Mucosa of rectum (tissue), 2 donors: ENCODE data around the gene CBX4.
A peak's percentile ranks its signal among the peaks of the same experiment; 100 is the strongest.

ENCODE experiments used
- H3K27ac ChIP-seq, 2 donors: one replicate each; pipeline ENCODE4 v1.7.0; 2013; ENCODE audit warnings: inconsistent platforms in 2 of 2, low read depth in 2 of 2, low read length in 2 of 2
- H3K27me3 ChIP-seq, 2 donors: one replicate each; pipeline ENCODE4 v1.7.0; 2013; ENCODE audit warnings: low read length in 2 of 2; ENCODE audit not compliant: control insufficient read depth in 2 of 2, insufficient read depth in 2 of 2
- H3K36me3 ChIP-seq, 2 donors: one replicate each; pipeline ENCODE4 v1.7.0; 2013; ENCODE audit warnings: low read length in 2 of 2; ENCODE audit not compliant: control insufficient read depth in 2 of 2, insufficient read depth in 2 of 2
- H3K4me1 ChIP-seq, 2 donors: one replicate each; pipeline ENCODE4 v1.7.0; 2013; ENCODE audit warnings: low read length in 2 of 2, mild to moderate bottlenecking in 1 of 2; ENCODE audit not compliant: control insufficient read depth in 2 of 2, insufficient read depth in 2 of 2
- H3K4me3 ChIP-seq, 2 donors: one replicate each; pipeline ENCODE4 v1.7.0; 2013; ENCODE audit warnings: low read length in 2 of 2
- H3K9ac ChIP-seq, 2 donors: one replicate each; pipeline ENCODE4 v1.7.0; 2013; ENCODE audit warnings: low read length in 2 of 2, low read depth in 1 of 2, mild to moderate bottlenecking in 1 of 2
- H3K9me3 ChIP-seq, 2 donors: one replicate each; pipeline ENCODE4 v1.7.0; 2013; ENCODE audit warnings: low read length in 2 of 2; ENCODE audit not compliant: control insufficient read depth in 2 of 2
- donor health status: healthy.
- donor health status: Normal muscosa, but diverticular disease.

CBX4 gene

GRCh38 chr17:79872762-79873161, 33.5 kb upstream of the CBX4 start:
- H3K9ac ChIP-seq: no peak overlapping the region
- no peaks in the 10 kb centered on the region for H3K9me3 ChIP-seq
- no peaks in the 10 kb centered on the region for H3K36me3 ChIP-seq
- H3K4me1 ChIP-seq: no peaks in the 10 kb centered on the region
- no peak overlapping the region for H3K4me3 ChIP-seq
- H3K27ac ChIP-seq: no peak overlapping the region
- H3K27me3 ChIP-seq: no peaks in the 10 kb centered on the region

- Histone ChIP-seq H3K36me3 (no peaks in the 10 kb centered on the region), H3K4me3 (no peak overlapping the region), H3K9me3 (no peaks in the 10 kb centered on the region), H3K9ac (no peak overlapping the region), H3K27ac (no peak overlapping the region), H3K4me1 (no peaks in the 10 kb centered on the region), H3K27me3 (no peaks in the 10 kb centered on the region)
These were observed 31.9 kb upstream of the CBX4 start for GRCh38 chr17:79871131-79871530.

GRCh38 chr17:79870540-79870939, 31.3 kb upstream of the CBX4 start:
- Histone ChIP-seq H3K4me1 (no peaks in the 10 kb centered on the region), H3K27me3 (no peaks in the 10 kb centered on the region), H3K9me3 (no peaks in the 10 kb centered on the region), H3K4me3 (no peak overlapping the region), H3K27ac (no peak overlapping the region), H3K9ac (no peak overlapping the region), H3K36me3 (no peaks in the 10 kb centered on the region)

- Histone ChIP-seq H3K4me1 (no peaks in the 10 kb centered on the region), H3K27ac (no peak overlapping the region), H3K9me3 (no peaks in the 10 kb centered on the region), H3K27me3 (peaks cover 0 to 3% of the 10 kb centered on the region in 2 donors), H3K9ac (peak overlapping the region in 1 of 2 donors; percentile 14), H3K36me3 (no peaks in the 10 kb centered on the region), H3K4me3 (no peak overlapping the region)
These were observed 27.7 kb upstream of the CBX4 start for GRCh38 chr17:79866791-79867518.

GRCh38 chr17:79865351-79866210, 26.3 kb upstream of the CBX4 start:
- H3K4me3 ChIP-seq: no peak overlapping the region
- peaks cover 0 to 7% of the 10 kb centered on the region in 2 donors for H3K27me3 ChIP-seq
- H3K9ac ChIP-seq: no peak overlapping the region
- H3K36me3 ChIP-seq: no peaks in the 10 kb centered on the region
- H3K27ac ChIP-seq: no peak overlapping the region
- H3K9me3 ChIP-seq: no peaks in the 10 kb centered on the region
- no peaks in the 10 kb centered on the region for H3K4me1 ChIP-seq

GRCh38 chr17:79864617-79865250, 25.5 kb upstream of the CBX4 start:
- Histone ChIP-seq H3K4me1 (no peaks in the 10 kb centered on the region), H3K9me3 (no peaks in the 10 kb centered on the region), H3K27me3 (peaks cover 0 to 7% of the 10 kb centered on the region in 2 donors), H3K27ac (no peak overlapping the region), H3K9ac (no peak overlapping the region), H3K36me3 (no peaks in the 10 kb centered on the region), H3K4me3 (no peak overlapping the region)

GRCh38 chr17:79864147-79864546, 24.9 kb upstream of the CBX4 start:
- no peak overlapping the region for H3K27ac ChIP-seq
- no peak overlapping the region for H3K9ac ChIP-seq
- no peak overlapping the region for H3K4me3 ChIP-seq
- peaks cover 0 to 7% of the 10 kb centered on the region in 2 donors for H3K27me3 ChIP-seq
- H3K9me3 ChIP-seq: no peaks in the 10 kb centered on the region
- no peaks in the 10 kb centered on the region for H3K36me3 ChIP-seq
- H3K4me1 ChIP-seq: no peaks in the 10 kb centered on the region

- no peak overlapping the region for H3K9ac ChIP-seq
- no peak overlapping the region for H3K4me3 ChIP-seq
- no peaks in the 10 kb centered on the region for H3K4me1 ChIP-seq
- H3K36me3 ChIP-seq: no peaks in the 10 kb centered on the region
- H3K9me3 ChIP-seq: no peaks in the 10 kb centered on the region
- H3K27me3 ChIP-seq: peaks cover 0 to 7% of the 10 kb centered on the region in 2 donors
- H3K27ac ChIP-seq: no peak overlapping the region
These were observed 23.7 kb upstream of the CBX4 start for GRCh38 chr17:79862771-79863440.

- H3K9ac ChIP-seq: no peak overlapping the region
- no peaks in the 10 kb centered on the region for H3K9me3 ChIP-seq
- no peaks in the 10 kb centered on the region for H3K4me1 ChIP-seq
- H3K27ac ChIP-seq: no peak overlapping the region
- no peaks in the 10 kb centered on the region for H3K36me3 ChIP-seq
- peaks cover 0 to 7% of the 10 kb centered on the region in 2 donors for H3K27me3 ChIP-seq
- H3K4me3 ChIP-seq: no peak overlapping the region
These were observed 23.0 kb upstream of the CBX4 start for GRCh38 chr17:79862238-79862637.
